HEK293T (cell line): ENCODE results near the gene GXYLT2.

ENCODE experiments used
- BHLHE40 ChIP-seq: fragments of 450-650 bp; IDR thresholded peaks from 2 replicates; pipeline ENCODE4 v1.6.1; 2016; ENCODE audit warnings: mild to moderate bottlenecking, moderate library complexity, borderline replicate concordance
- CTBP1 ChIP-seq: fragments of 450-650 bp; IDR thresholded peaks from 2 replicates; pipeline ENCODE4 v1.6.1; 2016; ENCODE audit warnings: borderline replicate concordance
- FOXK2 ChIP-seq: fragments of 450-650 bp; IDR thresholded peaks from 2 replicates; pipeline ENCODE4 v1.6.1; 2016; ENCODE audit warnings: mild to moderate bottlenecking
- L3MBTL2 ChIP-seq: fragments of 450-650 bp; conservative IDR thresholded peaks from 2 replicates; pipeline ENCODE4 v1.6.1; 2016; ENCODE audit warnings: mild to moderate bottlenecking
- LEF1 ChIP-seq: fragments of 450-650 bp; IDR thresholded peaks from 2 replicates; pipeline ENCODE4 v1.6.1; 2017; ENCODE audit warnings: mild to moderate bottlenecking, borderline replicate concordance
- PKNOX1 ChIP-seq: fragments of 450-650 bp; IDR thresholded peaks from 2 replicates; pipeline ENCODE4 v1.6.1; 2016
- SP1 ChIP-seq: fragments of 450-650 bp; IDR thresholded peaks from 2 replicates; pipeline ENCODE4 v1.6.1; 2017

DNA sequence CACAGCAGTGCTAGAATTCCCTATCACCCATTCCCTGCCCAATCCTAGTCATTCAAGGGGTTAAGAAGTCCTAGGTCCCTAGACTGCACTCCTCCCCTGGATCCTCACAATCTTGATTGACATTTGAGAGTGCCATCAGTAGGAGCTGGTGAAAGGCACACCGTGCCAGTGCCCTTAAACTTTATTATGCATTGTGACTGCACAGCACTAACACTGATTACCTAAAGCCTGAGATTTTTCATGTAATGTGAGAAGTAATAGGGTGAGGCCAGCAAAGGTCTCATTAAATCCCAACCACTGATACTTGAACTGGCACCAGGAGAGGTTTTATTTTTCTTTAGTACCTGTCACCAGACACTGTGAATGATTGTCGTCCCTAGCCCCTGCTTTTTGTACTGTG, 16.3 kb downstream of the GXYLT2 start:
- TF ChIP-seq PKNOX1 (peak; percentile 96), BHLHE40 (no peak), CTBP1 (peak; percentile 94), SP1 (no peak), L3MBTL2 (no peak), FOXK2 (no peak), LEF1 (no peak)
